K562 (cell line): Measurements from ENCODE around the gene SEPTIN12. TPM values are rescaled to one million over a fixed set of nuclear protein-coding genes. Genes with fewer than 3 reads are reported as not detected.
A peak's percentile ranks its signal among the peaks of the same experiment; 100 is the strongest.

Experiments used
- KDM4B ChIP-seq, 2 experiments: fragments of 450-650 bp in 1 of 2; sonication (generic) in 1 of 2; IDR thresholded peaks; 2 replicates each; pipeline ENCODE4 v1.6.1; 2016 to 2017; ENCODE audit warnings: borderline replicate concordance in 2 of 2, antibody characterized with exemption in 1 of 2, low read depth in 1 of 2, mild to moderate bottlenecking in 1 of 2
- MAFK ChIP-seq: IDR thresholded peaks from 2 replicates; pipeline ENCODE4 v1.6.1; 2011; ENCODE audit warnings: low read length, improper control_type of control experiment
- MTA2 ChIP-seq: fragments of 450-650 bp; IDR thresholded peaks from 2 replicates; pipeline ENCODE4 v1.6.1; 2016; ENCODE audit warnings: low read depth
- MXI1 ChIP-seq: IDR thresholded peaks from 2 replicates; pipeline ENCODE4 v1.6.1; 2011; ENCODE audit warnings: low read depth, mild to moderate bottlenecking, improper control_type of control experiment, low read length
- PCBP1 ChIP-seq: fragments of 200-400 bp; formaldehyde crosslinking; IDR thresholded peaks from 2 replicates; pipeline ENCODE4 v1.6.1; 2018; ENCODE audit warnings: mild to moderate bottlenecking, low read depth, low read length; ENCODE audit not compliant: poor library complexity, severe bottlenecking
- PRMT5 ChIP-seq: sonication (generic); formaldehyde crosslinking; IDR thresholded peaks from 2 replicates; pipeline ENCODE4 v1.5.0; 2020; ENCODE audit warnings: missing genetic modification reagents
- TCFL5 ChIP-seq: fragments of 250-450 bp; sonication (Bioruptor Pico); conservative IDR thresholded peaks from 2 replicates; pipeline ENCODE4 v1.6.1; 2021; ENCODE audit warnings: mild to moderate bottlenecking, moderate library complexity, matching md5 sums
- ZNF12 ChIP-seq: sonication (generic); formaldehyde crosslinking; IDR thresholded peaks from 2 replicates; pipeline ENCODE4 v1.4.0; 2020; ENCODE audit warnings: mild to moderate bottlenecking, missing genetic modification reagents
- polyA plus RNA-seq, 8 experiments: library from polyadenylated mRNA; depleted of rRNA in 4 of 8; stranded (reverse) in 5 of 8; unstranded in 3 of 8; fragments of >200 nt; fragmentation: Nextera tagmentation in 2 of 8; fragmentation: Illumina TruSeq in 1 of 8; extraction: Ambion mirVana in 2 of 8; extraction: Trizol in 1 of 8; gene quantifications; 2 replicates each; pipeline versions ENCODE4 v1.2.1 to v1.2.3, GENCODE V29; 2011 to 2014; ENCODE audit warnings: inconsistent platforms in 1 of 8, missing spikeins in 1 of 8
- total RNA-seq, 7 experiments: library from RNA; depleted of rRNA in 6 of 7; stranded (reverse); fragments of >200 nt in 6 of 7; fragmentation: Illumina TruSeq in 2 of 7; extraction: Trizol in 2 of 7; gene quantifications; 2 replicates each; pipeline versions ENCODE4 v1.2.1 to v1.2.3, GENCODE V29; 2011 to 2021; ENCODE audit warnings: low replicate concordance in 1 of 7
- TF ChIP-seq, protein P1 (sequence below): fragments of 250-450 bp; sonication (Bioruptor Pico); IDR thresholded peaks from 2 replicates; pipeline ENCODE4 v1.5.0; 2021
- TF ChIP-seq, protein P2 (sequence below): fragments of 450-650 bp; IDR thresholded peaks from 2 replicates; pipeline ENCODE4 v1.6.1; 2016; ENCODE audit warnings: low read depth, mild to moderate bottlenecking, moderate library complexity
- TF ChIP-seq, protein P3 (sequence below): fragments of 450-650 bp; IDR thresholded peaks from 2 replicates; pipeline ENCODE4 v1.6.1; 2016; ENCODE audit warnings: low read depth
- TF ChIP-seq, protein P4 (sequence below): fragments of 250-450 bp; sonication (Bioruptor Pico); IDR thresholded peaks from 2 replicates; pipeline ENCODE4 v1.9.0; 2021; ENCODE audit warnings: mild to moderate bottlenecking, inconsistent platforms

SEPTIN12 gene
- total and polyA plus RNA-seq, 9 of the 15 experiments (the other 6 are each of a cell fraction or from before 2014, with no cell fraction given): not detected

DNA sequence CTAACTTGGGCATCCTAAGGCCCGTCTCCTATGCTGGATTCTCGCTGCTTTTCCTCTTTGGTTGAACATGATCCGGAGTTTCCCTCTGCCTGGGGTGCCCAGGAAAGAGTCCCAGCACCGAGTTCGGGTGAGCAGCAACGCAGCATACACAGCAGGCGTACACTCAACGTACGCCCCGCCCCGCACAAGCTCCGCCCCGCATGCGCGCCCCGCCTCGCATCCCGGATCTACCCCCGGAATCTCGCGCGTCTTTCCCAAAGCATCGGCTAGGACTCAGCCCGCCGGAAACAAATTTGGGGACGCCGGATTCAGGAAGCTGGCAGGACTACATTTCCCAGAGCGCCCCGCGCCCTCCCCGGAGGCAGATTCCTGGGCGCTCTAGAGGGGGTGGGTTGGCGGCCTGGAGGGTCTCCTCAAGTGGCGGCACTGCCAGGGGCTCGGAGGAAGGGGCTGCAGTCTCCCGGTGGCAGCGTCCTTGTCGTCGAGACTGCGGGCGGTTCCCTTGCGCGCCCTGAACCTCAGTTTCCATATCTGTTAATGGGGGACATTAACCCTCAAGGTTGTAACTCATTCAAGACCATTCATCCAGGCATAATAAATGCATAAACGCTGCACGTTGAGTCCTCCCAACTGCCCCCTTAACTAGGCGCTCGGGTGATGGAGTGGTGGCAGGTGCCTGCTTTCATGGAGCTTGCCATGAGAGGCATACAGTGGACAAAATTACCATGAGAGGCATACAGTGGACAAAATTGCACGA, 19.4 kb downstream of the SEPTIN12 start (continued):
- no peak for TF ChIP-seq PRMT5 (CRISPR knock-in tag)
- peak in 1 of 2 experiments; percentile 73; a peak in 1 of 4 replicates for TF ChIP-seq KDM4B (IDR thresholded peaks at IDR 0.05; ENCODE audit: borderline replicate concordance in 2 of 2, low read depth in 1 of 2)
- TF ChIP-seq ZNF12 (CRISPR knock-in tag): 0 out of 2 replicates have a peak, but pooled peaks have one; percentile 67
- no peak for TF ChIP-seq MTA2
- no peak for TF ChIP-seq TCFL5 (CRISPR knock-in tag)
- TF ChIP-seq, protein P1, sequence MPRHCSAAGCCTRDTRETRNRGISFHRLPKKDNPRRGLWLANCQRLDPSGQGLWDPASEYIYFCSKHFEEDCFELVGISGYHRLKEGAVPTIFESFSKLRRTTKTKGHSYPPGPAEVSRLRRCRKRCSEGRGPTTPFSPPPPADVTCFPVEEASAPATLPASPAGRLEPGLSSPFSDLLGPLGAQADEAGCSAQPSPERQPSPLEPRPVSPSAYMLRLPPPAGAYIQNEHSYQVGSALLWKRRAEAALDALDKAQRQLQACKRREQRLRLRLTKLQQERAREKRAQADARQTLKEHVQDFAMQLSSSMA (CRISPR knock-in tag): no peak
- TF ChIP-seq, protein P2, sequence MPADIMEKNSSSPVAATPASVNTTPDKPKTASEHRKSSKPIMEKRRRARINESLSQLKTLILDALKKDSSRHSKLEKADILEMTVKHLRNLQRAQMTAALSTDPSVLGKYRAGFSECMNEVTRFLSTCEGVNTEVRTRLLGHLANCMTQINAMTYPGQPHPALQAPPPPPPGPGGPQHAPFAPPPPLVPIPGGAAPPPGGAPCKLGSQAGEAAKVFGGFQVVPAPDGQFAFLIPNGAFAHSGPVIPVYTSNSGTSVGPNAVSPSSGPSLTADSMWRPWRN: no peak
- TF ChIP-seq, protein P3, sequence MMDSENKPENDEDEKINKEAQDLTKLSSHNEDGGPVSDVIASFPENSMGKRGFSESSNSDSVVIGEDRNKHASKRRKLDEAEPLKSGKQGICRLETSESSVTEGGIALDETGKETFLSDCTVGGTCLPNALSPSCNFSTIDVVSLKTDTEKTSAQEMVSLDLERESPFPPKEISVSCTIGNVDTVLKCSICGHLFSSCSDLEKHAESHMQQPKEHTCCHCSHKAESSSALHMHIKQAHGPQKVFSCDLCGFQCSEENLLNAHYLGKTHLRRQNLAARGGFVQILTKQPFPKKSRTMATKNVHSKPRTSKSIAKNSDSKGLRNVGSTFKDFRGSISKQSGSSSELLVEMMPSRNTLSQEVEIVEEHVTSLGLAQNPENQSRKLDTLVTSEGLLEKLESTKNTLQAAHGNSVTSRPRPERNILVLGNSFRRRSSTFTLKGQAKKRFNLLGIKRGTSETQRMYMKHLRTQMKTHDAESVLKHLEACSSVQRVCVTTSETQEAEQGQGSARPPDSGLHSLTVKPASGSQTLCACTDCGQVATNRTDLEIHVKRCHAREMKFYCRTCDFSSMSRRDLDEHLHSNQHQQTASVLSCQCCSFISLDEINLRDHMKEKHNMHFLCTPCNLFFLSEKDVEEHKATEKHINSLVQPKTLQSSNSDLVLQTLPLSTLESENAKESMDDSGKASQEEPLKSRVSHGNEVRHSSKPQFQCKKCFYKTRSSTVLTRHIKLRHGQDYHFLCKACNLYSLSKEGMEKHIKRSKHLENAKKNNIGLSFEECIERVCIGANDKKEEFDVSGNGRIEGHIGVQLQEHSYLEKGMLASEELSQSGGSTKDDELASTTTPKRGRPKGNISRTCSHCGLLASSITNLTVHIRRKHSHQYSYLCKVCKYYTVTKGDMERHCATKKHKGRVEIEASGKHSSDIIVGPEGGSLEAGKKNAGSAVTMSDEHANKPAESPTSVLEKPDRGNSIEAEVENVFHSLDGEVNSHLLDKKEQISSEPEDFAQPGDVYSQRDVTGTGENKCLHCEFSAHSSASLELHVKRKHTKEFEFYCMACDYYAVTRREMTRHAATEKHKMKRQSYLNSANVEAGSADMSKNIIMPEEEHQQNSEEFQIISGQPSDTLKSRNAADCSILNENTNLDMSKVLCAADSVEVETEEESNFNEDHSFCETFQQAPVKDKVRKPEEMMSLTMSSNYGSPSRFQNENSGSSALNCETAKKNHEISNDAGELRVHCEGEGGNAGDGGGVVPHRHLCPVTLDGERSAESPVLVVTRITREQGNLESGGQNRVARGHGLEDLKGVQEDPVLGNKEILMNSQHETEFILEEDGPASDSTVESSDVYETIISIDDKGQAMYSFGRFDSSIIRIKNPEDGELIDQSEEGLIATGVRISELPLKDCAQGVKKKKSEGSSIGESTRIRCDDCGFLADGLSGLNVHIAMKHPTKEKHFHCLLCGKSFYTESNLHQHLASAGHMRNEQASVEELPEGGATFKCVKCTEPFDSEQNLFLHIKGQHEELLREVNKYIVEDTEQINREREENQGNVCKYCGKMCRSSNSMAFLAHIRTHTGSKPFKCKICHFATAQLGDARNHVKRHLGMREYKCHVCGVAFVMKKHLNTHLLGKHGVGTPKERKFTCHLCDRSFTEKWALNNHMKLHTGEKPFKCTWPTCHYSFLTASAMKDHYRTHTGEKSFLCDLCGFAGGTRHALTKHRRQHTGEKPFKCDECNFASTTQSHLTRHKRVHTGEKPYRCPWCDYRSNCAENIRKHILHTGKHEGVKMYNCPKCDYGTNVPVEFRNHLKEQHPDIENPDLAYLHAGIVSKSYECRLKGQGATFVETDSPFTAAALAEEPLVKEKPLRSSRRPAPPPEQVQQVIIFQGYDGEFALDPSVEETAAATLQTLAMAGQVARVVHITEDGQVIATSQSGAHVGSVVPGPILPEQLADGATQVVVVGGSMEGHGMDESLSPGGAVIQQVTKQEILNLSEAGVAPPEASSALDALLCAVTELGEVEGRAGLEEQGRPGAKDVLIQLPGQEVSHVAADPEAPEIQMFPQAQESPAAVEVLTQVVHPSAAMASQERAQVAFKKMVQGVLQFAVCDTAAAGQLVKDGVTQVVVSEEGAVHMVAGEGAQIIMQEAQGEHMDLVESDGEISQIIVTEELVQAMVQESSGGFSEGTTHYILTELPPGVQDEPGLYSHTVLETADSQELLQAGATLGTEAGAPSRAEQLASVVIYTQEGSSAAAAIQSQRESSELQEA: no peak
- no peak for TF ChIP-seq MXI1
- TF ChIP-seq, protein P4, sequence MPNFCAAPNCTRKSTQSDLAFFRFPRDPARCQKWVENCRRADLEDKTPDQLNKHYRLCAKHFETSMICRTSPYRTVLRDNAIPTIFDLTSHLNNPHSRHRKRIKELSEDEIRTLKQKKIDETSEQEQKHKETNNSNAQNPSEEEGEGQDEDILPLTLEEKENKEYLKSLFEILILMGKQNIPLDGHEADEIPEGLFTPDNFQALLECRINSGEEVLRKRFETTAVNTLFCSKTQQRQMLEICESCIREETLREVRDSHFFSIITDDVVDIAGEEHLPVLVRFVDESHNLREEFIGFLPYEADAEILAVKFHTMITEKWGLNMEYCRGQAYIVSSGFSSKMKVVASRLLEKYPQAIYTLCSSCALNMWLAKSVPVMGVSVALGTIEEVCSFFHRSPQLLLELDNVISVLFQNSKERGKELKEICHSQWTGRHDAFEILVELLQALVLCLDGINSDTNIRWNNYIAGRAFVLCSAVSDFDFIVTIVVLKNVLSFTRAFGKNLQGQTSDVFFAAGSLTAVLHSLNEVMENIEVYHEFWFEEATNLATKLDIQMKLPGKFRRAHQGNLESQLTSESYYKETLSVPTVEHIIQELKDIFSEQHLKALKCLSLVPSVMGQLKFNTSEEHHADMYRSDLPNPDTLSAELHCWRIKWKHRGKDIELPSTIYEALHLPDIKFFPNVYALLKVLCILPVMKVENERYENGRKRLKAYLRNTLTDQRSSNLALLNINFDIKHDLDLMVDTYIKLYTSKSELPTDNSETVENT (CRISPR knock-in tag): 0 out of 2 replicates have a peak, but pooled peaks have one; percentile 28
- TF ChIP-seq MAFK: no peak
- peak; percentile 41 for TF ChIP-seq PCBP1
